GM12875 (cell line): Measurements from ENCODE around the gene LRBA.

ENCODE experiments used
- H3K4me3 ChIP-seq: one replicate; pipeline ENCODE4 v1.5.1; 2011; ENCODE audit warnings: low read depth, low read length, control low read depth
- TF ChIP-seq, protein P1 (sequence below): IDR thresholded peaks from 2 replicates; pipeline ENCODE4 v1.5.1; 2011; ENCODE audit warnings: low read depth, mild to moderate bottlenecking, control low read depth, inconsistent platforms, low read length, moderate library complexity, borderline replicate concordance; ENCODE audit not compliant: insufficient read depth

The LRBA gene

DNA sequence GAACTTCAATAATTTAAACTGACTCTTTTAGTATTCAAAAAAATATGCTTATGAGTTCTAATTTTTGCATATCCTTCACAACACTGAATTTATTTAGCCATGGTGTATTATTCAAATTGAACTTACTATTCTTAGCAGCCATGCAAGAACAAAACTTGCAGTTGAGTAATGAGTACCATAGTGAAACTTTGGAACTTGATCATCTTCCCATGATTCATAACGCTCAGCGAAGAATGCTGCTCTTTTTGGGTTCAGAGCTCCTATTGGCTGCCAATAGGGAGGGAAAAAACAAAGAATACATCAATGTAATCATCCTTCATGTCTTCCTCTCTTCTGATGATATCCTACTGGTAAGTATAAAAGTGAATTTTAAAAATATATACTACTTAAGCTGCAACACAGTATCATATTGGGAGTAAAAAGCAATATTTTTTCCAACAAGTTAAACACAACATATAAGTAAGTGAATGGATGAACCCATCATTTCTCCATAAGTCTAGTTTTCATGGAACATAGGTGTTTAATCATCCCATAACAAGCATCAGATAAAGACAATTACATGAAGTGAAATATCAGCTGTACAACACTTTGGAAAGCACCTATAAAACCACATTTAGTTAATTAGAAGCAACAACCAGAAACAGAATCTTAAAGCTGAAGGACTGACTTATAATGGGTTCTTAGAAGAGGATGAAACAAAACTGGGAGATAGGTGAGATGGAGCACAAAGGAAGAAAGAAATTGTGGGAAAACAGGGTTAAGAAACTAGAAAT, 578.3 kb downstream of the LRBA start:
- H3K4me3 ChIP-seq = no peak overlapping the region
- TF ChIP-seq, protein P1, sequence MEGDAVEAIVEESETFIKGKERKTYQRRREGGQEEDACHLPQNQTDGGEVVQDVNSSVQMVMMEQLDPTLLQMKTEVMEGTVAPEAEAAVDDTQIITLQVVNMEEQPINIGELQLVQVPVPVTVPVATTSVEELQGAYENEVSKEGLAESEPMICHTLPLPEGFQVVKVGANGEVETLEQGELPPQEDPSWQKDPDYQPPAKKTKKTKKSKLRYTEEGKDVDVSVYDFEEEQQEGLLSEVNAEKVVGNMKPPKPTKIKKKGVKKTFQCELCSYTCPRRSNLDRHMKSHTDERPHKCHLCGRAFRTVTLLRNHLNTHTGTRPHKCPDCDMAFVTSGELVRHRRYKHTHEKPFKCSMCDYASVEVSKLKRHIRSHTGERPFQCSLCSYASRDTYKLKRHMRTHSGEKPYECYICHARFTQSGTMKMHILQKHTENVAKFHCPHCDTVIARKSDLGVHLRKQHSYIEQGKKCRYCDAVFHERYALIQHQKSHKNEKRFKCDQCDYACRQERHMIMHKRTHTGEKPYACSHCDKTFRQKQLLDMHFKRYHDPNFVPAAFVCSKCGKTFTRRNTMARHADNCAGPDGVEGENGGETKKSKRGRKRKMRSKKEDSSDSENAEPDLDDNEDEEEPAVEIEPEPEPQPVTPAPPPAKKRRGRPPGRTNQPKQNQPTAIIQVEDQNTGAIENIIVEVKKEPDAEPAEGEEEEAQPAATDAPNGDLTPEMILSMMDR = no peak

DNA sequence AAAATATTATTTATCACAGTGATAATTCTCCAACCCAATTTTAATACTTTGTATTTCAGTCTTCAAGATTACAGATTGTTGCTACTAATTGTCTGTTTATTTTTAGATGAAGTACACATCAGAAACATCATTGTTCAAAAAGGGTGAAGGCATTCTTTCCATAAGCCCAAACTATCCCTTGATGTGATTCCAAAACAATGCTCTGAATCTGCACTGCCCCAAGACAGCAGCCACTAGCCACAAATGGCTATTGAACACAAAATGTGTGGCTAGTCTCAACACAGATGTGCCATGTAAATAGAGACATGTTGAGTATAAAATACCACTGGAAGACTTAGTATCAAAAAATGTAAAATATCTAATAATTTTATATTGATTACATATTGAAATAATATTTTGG, 583.9 kb downstream of the LRBA start:
- TF ChIP-seq, protein P1 = no peak
- H3K4me3 ChIP-seq = no peak overlapping the region

DNA sequence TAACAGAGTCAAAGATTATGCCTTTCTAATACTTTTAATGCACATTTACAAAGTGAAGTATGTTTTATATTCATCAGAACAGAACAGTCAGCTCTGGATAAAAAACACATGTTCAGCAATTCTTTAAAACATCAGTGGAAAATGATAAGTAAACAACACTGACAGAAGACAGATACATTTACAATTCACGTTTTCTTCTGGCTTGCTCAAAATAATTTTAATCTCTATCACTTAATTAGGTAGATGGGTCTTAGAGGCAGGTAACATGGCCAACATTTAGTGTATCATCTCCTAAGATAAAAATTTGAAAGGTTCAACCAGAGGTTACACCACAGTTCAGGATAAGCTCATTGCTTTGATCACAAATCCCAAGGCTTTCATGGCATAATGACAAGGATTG, 589.9 kb downstream of the LRBA start:
- TF ChIP-seq, protein P1 = no peak
- no peak overlapping the region for H3K4me3 ChIP-seq

DNA sequence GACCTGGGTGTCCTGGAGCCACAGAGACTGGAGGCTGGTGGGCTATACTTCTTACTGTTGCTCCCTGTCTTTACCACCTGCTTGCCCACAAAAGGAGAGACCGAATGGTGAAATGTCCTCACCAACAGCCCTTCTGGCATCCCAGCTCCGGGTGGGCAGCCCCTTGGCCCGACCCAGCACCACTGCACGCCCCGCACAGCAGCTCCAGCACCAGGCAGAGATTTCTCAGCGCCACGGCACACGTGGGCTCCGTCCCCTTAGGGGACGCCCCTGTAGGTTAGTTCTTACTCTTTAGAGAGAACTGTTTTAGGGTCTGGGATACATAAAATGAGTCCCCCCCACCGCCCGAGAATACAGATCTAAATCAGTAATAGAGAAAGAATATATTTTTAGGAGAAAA, 591.6 kb downstream of the LRBA start:
- H3K4me3 ChIP-seq = no peak overlapping the region
- TF ChIP-seq, protein P1 = no peak

DNA sequence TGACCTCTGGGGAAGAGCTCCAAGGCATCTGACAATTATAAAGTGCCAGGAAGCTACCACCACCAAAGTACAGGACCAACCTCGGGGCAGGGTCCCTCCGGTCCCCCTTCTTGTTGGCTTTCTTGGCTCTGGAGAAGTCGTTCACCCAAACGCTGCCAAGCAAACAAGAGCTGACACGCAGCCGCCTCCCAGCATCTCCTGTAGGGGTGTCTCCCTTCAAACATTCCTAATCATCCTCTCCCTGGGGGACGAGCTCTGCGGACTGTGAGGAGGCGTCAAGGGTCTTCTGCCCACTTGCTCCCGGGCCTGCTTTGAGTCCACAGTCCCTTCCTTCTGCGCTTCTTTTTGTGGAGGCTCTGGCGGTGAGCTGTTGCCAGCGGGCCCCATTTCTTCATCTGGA, 592.0 kb downstream of the LRBA start:
- TF ChIP-seq, protein P1 = no peak
- H3K4me3 ChIP-seq = no peak overlapping the region

DNA sequence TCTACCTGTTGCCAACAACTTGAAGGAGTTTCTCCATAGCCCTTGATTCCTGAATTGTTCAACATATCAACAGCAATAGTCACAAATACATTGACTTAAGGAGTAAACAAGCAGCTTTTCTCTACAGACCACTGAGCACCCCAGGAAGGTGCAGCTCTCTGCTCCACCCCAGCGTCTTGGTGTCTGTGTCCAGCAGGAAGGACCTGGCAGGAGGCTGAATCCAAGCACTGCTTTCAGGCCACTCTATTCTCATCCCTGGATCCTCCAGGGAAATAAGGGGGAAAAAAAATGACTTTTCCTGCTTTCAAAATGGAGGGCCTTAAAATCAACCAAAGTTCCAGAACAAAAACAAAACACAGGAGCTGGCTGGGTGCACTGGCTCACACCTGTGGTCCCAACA, 593.5 kb downstream of the LRBA start:
- H3K4me3 ChIP-seq = no peak overlapping the region
- TF ChIP-seq, protein P1 = no peak

DNA sequence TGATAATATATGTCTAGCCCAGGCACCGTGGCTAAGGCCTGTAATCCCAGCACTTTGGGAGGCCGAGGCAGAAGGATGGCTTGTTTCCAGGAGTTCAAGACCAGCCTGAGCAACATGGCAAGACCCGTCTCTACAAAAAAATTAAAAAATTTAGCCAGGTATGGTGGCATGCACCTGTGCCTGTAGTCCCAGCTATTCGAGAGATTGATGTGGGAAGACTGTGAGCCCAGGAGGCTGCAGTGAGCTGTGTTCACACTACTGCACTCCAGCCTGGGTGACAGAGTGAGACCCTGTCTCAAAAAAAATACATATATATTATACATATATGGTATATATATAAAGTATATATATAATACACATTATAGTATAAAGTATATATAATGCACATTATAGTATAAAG, 595.1 kb downstream of the LRBA start:
- TF ChIP-seq, protein P1 = no peak

More for the DNA sequence above, 595.1 kb downstream of the LRBA start:
- H3K4me3 ChIP-seq = no peak overlapping the region
